HepG2 (cell line): ENCODE results near the gene CCL27. TPM values are rescaled to one million over a fixed set of nuclear protein-coding genes. Genes with fewer than 3 reads are reported as not detected.

ENCODE experiments used
- AFF4 ChIP-seq: sonication (generic); formaldehyde crosslinking; IDR thresholded peaks from 2 replicates; pipeline ENCODE4 v1.4.0; 2020; ENCODE audit warnings: missing genetic modification reagents
- ARID2 ChIP-seq: sonication (generic); formaldehyde crosslinking; IDR thresholded peaks from 2 replicates; pipeline ENCODE4 v1.8.1; 2022; ENCODE audit warnings: mild to moderate bottlenecking, missing genetic modification reagents, borderline replicate concordance
- ATAD3A ChIP-seq: sonication (generic); formaldehyde crosslinking; IDR thresholded peaks from 2 replicates; pipeline ENCODE4 v1.4.0; 2020; ENCODE audit warnings: missing genetic modification reagents
- CBX1 ChIP-seq: IDR thresholded peaks from one replicate; pipeline ENCODE4 v1.6.1; 2016; ENCODE audit warnings: antibody characterized with exemption, low read depth
- FOXK1 ChIP-seq: sonication (generic); formaldehyde crosslinking; IDR thresholded peaks from 2 replicates; pipeline ENCODE4 v1.4.0; 2020; ENCODE audit warnings: low read depth, missing genetic modification reagents, borderline replicate concordance
- HCFC1 ChIP-seq: fragments of 150-350 bp; IDR thresholded peaks from 2 replicates; pipeline ENCODE4 v1.6.1; 2014; ENCODE audit warnings: low read depth, low read length
- HNRNPLL ChIP-seq: fragments of 200-400 bp; formaldehyde crosslinking; IDR thresholded peaks from 2 replicates; pipeline ENCODE4 v1.6.1; 2017; ENCODE audit warnings: mild to moderate bottlenecking, low read depth, low read length; ENCODE audit not compliant: poor library complexity, severe bottlenecking
- HOXA9 ChIP-seq: sonication (generic); formaldehyde crosslinking; IDR thresholded peaks from 2 replicates; pipeline ENCODE4 v1.8.1; 2022; ENCODE audit warnings: missing genetic modification reagents, mild to moderate bottlenecking, moderate library complexity, borderline replicate concordance
- KLF6 ChIP-seq: IDR thresholded peaks from 2 replicates; pipeline ENCODE4 v1.8.0; 2016; ENCODE audit warnings: missing biosample characterization, missing genetic modification reagents
- NPAS2 ChIP-seq: sonication (generic); formaldehyde crosslinking; IDR thresholded peaks from 2 replicates; pipeline ENCODE4 v1.8.0; 2022; ENCODE audit warnings: mild to moderate bottlenecking, missing genetic modification reagents, borderline replicate concordance
- NR2F1 ChIP-seq, 2 experiments: fragments of 450-650 bp in 1 of 2; formaldehyde crosslinking in 1 of 2; IDR thresholded peaks; 2 replicates each; pipeline versions ENCODE4 v1.5.0 to v1.6.1; 2016 to 2020; ENCODE audit warnings: mild to moderate bottlenecking in 1 of 2, missing compliant biosample characterization in 1 of 2, missing genetic modification reagents in 1 of 2, moderate library complexity in 1 of 2
- PAF1 ChIP-seq: IDR thresholded peaks from 2 replicates; pipeline ENCODE4 v1.6.1; 2016; ENCODE audit warnings: missing genetic modification reagents, missing compliant biosample characterization
- SPEN ChIP-seq: sonication (generic); formaldehyde crosslinking; IDR thresholded peaks from 2 replicates; pipeline ENCODE4 v1.5.1; 2020; ENCODE audit warnings: low read depth, mild to moderate bottlenecking, missing genetic modification reagents
- ZMAT3 ChIP-seq: sonication (generic); formaldehyde crosslinking; conservative IDR thresholded peaks from 2 replicates; pipeline ENCODE4 v1.7.0; 2021; ENCODE audit warnings: missing genetic modification reagents
- ZNF20 ChIP-seq: sonication (generic); formaldehyde crosslinking; IDR thresholded peaks from 2 replicates; pipeline ENCODE4 v1.4.0; 2020; ENCODE audit warnings: mild to moderate bottlenecking, moderate library complexity, missing genetic modification reagents
- ZNF318 ChIP-seq: sonication (generic); formaldehyde crosslinking; IDR thresholded peaks from 2 replicates; pipeline ENCODE4 v1.4.0; 2020; ENCODE audit warnings: mild to moderate bottlenecking, missing genetic modification reagents
- ZNF33B ChIP-seq: sonication (generic); formaldehyde crosslinking; IDR thresholded peaks from 2 replicates; pipeline ENCODE4 v1.5.1; 2020; ENCODE audit warnings: mild to moderate bottlenecking, missing genetic modification reagents
- ZNF747 ChIP-seq: sonication (generic); formaldehyde crosslinking; IDR thresholded peaks from 2 replicates; pipeline ENCODE4 v1.8.1; 2023; ENCODE audit warnings: missing genetic modification reagents, mild to moderate bottlenecking, borderline replicate concordance
- polyA plus RNA-seq, 8 experiments: library from polyadenylated mRNA; depleted of rRNA in 3 of 8; stranded (reverse) in 7 of 8; unstranded in 1 of 8; fragments of >200 nt; fragmentation: Illumina TruSeq in 4 of 8; extraction: Trizol in 4 of 8; gene quantifications; 2 replicates each; pipeline versions ENCODE4 v1.2.1 to v1.2.3, GENCODE V29; 2011 to 2016; ENCODE audit warnings: low read depth in 4 of 8, missing spikeins in 1 of 8, mixed read lengths in 1 of 8; ENCODE audit not compliant: insufficient read depth in 1 of 8
- total RNA-seq, 5 experiments: library from RNA; depleted of rRNA; stranded (reverse); fragments of >200 nt; fragmentation: Illumina TruSeq; extraction: Trizol; gene quantifications; 2 replicates each; pipeline ENCODE4 v1.2.3, GENCODE V29; 2016; ENCODE audit warnings: low read depth in 1 of 5

Gene CCL27
- total and polyA plus RNA-seq, 2 of the 13 experiments (the other 11 are each of a cell fraction or from before 2014, with no cell fraction given): not detected

DNA sequence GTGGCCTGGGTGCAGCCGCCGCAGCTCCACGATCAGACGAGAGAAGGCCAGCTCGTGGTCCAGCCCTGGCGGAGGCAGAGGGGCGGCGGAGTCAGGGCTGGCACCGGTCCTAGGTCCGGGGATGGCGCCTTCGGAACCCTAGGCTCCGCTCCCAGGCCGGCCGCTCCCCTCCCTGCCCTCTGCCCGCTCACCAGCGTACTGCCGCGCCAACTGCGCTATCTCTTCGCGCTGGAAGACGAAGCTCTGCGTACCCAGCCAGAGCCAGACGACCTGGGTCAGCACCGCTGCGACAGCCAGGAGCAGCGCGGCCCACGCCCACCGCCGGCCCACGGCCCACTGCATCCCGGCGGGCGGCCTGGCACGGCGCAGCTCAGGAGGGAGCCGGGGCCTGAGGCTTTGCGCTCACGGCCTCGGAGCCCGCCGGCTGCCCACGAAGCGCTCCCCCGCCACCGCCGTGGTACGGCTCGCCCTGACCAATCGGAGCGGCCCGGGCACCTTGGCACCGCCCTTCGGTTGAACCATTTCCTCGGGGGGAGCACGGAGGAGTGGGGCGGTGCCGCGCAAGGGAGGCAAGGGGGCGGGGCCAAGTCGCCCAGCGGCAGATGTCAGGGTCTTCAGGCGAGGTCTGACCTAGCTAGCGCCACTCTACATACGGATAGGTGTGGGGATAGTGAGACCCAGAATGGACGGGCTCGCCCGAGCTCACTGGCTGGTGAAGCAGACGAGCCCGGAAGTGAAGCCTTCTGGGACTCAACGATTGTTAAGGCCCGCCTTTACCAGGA lies 24.9 kb downstream of the CCL27 start, which contains the start of gene SIGMAR1 (continued):
- TF ChIP-seq CBX1: peak; percentile 63
- peak; percentile 89 for TF ChIP-seq SPEN (CRISPR knock-in tag)
- no peak for TF ChIP-seq ZNF318
- peak; percentile 80 for TF ChIP-seq ZMAT3 (CRISPR knock-in tag)
- no peak; the same call in 1 of the 2 replicates for TF ChIP-seq FOXK1 (CRISPR knock-in tag)
- TF ChIP-seq ZNF747 (CRISPR knock-in tag): no peak; the same call in 1 of the 2 replicates
- no peak for TF ChIP-seq PAF1 (CRISPR knock-in tag)
- TF ChIP-seq NPAS2 (CRISPR knock-in tag): no peak; the same call in 1 of the 2 replicates
- 0 out of 2 replicates have a peak, but pooled peaks have one; percentile 48 for TF ChIP-seq ARID2 (CRISPR knock-in tag)
- TF ChIP-seq HNRNPLL: peak; percentile 100
- TF ChIP-seq KLF6 (CRISPR knock-in tag): peak; percentile 71
- TF ChIP-seq ZNF33B: peak; percentile 92
- TF ChIP-seq HCFC1: no peak
- TF ChIP-seq AFF4 (CRISPR knock-in tag): no peak
- no peak for TF ChIP-seq NR2F1 (CRISPR knock-in tag; IDR thresholded peaks at IDR 0.05)
- TF ChIP-seq ZNF20 (CRISPR knock-in tag): no peak
- no peak for TF ChIP-seq ATAD3A (CRISPR knock-in tag)
- TF ChIP-seq HOXA9: no peak; the same call in 1 of the 2 replicates
